ENCODE data around the gene CLCC1. TPM values are rescaled to one million over a fixed set of nuclear protein-coding genes. Genes with fewer than 3 reads are reported as not detected.

CLCC1 gene
- total and polyA plus RNA-seq, 2 experiments from 2014 or later, result 34.9 to 35.3 TPM

DNA sequence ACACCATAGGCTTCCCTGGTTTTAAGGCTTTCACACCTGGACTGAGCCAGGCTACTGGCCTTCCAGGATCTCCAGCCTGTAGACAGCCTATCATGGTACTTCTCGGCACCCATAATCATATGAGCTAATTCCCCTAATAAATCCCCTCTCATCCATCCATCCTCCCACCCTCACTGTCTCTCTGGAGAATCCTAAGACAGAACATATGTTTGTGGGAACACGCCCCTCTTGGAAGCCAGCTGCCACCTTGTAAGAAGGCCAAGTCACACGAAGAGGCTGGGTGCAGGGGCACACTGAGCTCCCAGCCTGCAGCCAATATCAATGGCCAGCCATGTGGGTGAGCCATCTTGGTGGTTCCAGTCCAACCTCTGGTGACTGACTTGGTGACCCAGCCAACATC is 7.4 kb downstream of the CLCC1 start:
- H3K4me2 ChIP-seq (ENCODE audit: unreplicated experiment), result no peak overlapping the region

DNA sequence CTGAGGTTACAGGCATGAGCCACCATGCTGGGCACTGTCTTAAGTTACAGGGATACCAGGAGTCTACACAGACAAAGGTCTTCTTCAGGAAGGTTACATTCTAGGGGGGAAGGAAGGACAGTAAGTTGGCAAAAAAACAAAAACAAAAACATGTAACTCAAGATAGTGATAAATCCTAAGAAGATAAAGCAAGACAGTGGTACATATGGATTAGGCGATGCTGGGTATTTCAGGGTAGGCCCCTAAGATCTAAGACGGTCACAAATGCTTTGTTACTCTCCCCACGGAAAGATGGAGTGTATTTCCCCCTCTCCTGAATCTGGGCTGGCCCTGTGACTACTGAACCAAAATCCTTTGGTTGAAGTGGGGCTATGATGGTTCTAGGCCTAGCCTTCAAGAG is 8.2 kb downstream of the CLCC1 start:
- in situ Hi-C loops (cut with MboI), result no loop called here
- DNase-seq, result no peak
- H3K27ac ChIP-seq, result no peak overlapping the region
- H4K20me1 ChIP-seq (ENCODE audit: insufficient read depth), result no peaks in the 10 kb centered on the region
- no peaks in the 10 kb centered on the region for H3K9me3 ChIP-seq (ENCODE audit: low read depth)
- H3K4me1 ChIP-seq (ENCODE audit: insufficient read depth), result no peaks in the 10 kb centered on the region
- H3K27me3 ChIP-seq (replicated peaks; ENCODE audit: insufficient read depth), result no peaks in the 10 kb centered on the region
- H3F3A ChIP-seq (ENCODE audit: insufficient read depth), result no peaks in the 10 kb centered on the region
- no peak overlapping the region for H3K9ac ChIP-seq
- 95 to 97% methylated on average over 3 of the region's 3 CpGs for WGBS, 2 experiments (ENCODE audit: low coverage in 1 of 2, low lambda C conversion rate in 2 of 2, missing lambda C conversion rate in 2 of 2)
- H3K4me3 ChIP-seq, result no peak overlapping the region
- no peak overlapping the region for H2AFZ ChIP-seq
- H3K4me2 ChIP-seq (ENCODE audit: unreplicated experiment), result no peak overlapping the region
- peaks cover 97% of the 10 kb centered on the region for H3K79me2 ChIP-seq (ENCODE audit: insufficient read depth)
- TF ChIP-seq EZH2phosphoT487 (IDR thresholded peaks at IDR 0.05; ENCODE audit: insufficient read depth, low read depth) (no peak), EZH2 (IDR thresholded peaks at IDR 0.05; ENCODE audit: insufficient read depth, poor library complexity, severe bottlenecking) (no peak)
- no peaks in the 10 kb centered on the region for H3K9me2 ChIP-seq (ENCODE audit: insufficient read depth)
- H3K36me3 ChIP-seq (ENCODE audit: low read depth), result no peaks in the 10 kb centered on the region

More for the DNA sequence above, 7.4 kb downstream of the CLCC1 start:
- H3K36me3 ChIP-seq (ENCODE audit: low read depth), result no peaks in the 10 kb centered on the region
- no peak for TF ChIP-seq EZH2phosphoT487 (IDR thresholded peaks at IDR 0.05; ENCODE audit: insufficient read depth, low read depth)
- TF ChIP-seq EZH2 (IDR thresholded peaks at IDR 0.05; ENCODE audit: insufficient read depth, poor library complexity, severe bottlenecking), result no peak
- no peaks in the 10 kb centered on the region for H3K9me3 ChIP-seq (ENCODE audit: low read depth)
- H2AFZ ChIP-seq, result no peak overlapping the region
- peaks cover 98% of the 10 kb centered on the region for H3K79me2 ChIP-seq (ENCODE audit: insufficient read depth)
- no peak overlapping the region for H3K4me3 ChIP-seq
- H3F3A ChIP-seq (ENCODE audit: insufficient read depth), result no peaks in the 10 kb centered on the region
- no peaks in the 10 kb centered on the region for H3K27me3 ChIP-seq (replicated peaks; ENCODE audit: insufficient read depth)
- WGBS, 2 experiments (ENCODE audit: low coverage in 1 of 2, low lambda C conversion rate in 2 of 2, missing lambda C conversion rate in 2 of 2), result 45 to 54% methylated on average over 3 of the region's 3 CpGs
- H3K9ac ChIP-seq, result no peak overlapping the region
- in situ Hi-C loops (cut with MboI), result no loop called here
- H3K27ac ChIP-seq, result no peak overlapping the region
- no peak for DNase-seq
- no peaks in the 10 kb centered on the region for H4K20me1 ChIP-seq (ENCODE audit: insufficient read depth)
- no peaks in the 10 kb centered on the region for H3K9me2 ChIP-seq (ENCODE audit: insufficient read depth)
- no peaks in the 10 kb centered on the region for H3K4me1 ChIP-seq (ENCODE audit: insufficient read depth)

GRCh38 chr1:108953452-108953851 is 9.8 kb downstream of the CLCC1 start:
- no peak for DNase-seq
- H3K4me2 ChIP-seq (ENCODE audit: unreplicated experiment), result no peak overlapping the region
- in situ Hi-C loops (cut with MboI), result no loop called here
- H4K20me1 ChIP-seq (ENCODE audit: insufficient read depth), result no peaks in the 10 kb centered on the region
- H3K27me3 ChIP-seq (replicated peaks; ENCODE audit: insufficient read depth), result no peaks in the 10 kb centered on the region
- no peak overlapping the region for H3K27ac ChIP-seq
- no peak overlapping the region for H3K9ac ChIP-seq
- H3K4me3 ChIP-seq, result no peak overlapping the region
- H3K36me3 ChIP-seq (ENCODE audit: low read depth), result no peaks in the 10 kb centered on the region
- no peaks in the 10 kb centered on the region for H3K9me2 ChIP-seq (ENCODE audit: insufficient read depth)
- H3K4me1 ChIP-seq (ENCODE audit: insufficient read depth), result peaks cover 3% of the 10 kb centered on the region; the same call in 1 of the 2 replicates
- H2AFZ ChIP-seq, result no peak overlapping the region
- peaks cover 3% of the 10 kb centered on the region for H3F3A ChIP-seq (ENCODE audit: insufficient read depth)
- TF ChIP-seq EZH2 (IDR thresholded peaks at IDR 0.05; ENCODE audit: insufficient read depth, poor library complexity, severe bottlenecking) (no peak), EZH2phosphoT487 (IDR thresholded peaks at IDR 0.05; ENCODE audit: insufficient read depth, low read depth) (no peak)
- H3K79me2 ChIP-seq (ENCODE audit: insufficient read depth), result peaks cover 94% of the 10 kb centered on the region
- H3K9me3 ChIP-seq (ENCODE audit: low read depth), result no peaks in the 10 kb centered on the region
- WGBS, 2 experiments (ENCODE audit: low coverage in 1 of 2, low lambda C conversion rate in 2 of 2, missing lambda C conversion rate in 2 of 2), result 98 to 100% methylated on average over 6 of the region's 6 CpGs

- Histone ChIP-seq H3K79me2 (ENCODE audit: insufficient read depth) (peaks cover 92% of the 10 kb centered on the region), H2AFZ (no peak overlapping the region), H4K20me1 (ENCODE audit: insufficient read depth) (no peaks in the 10 kb centered on the region), H3K9ac (no peak overlapping the region), H3K4me3 (no peak overlapping the region), H3K27me3 (replicated peaks; ENCODE audit: insufficient read depth) (no peaks in the 10 kb centered on the region), H3F3A (ENCODE audit: insufficient read depth) (peaks cover 13% of the 10 kb centered on the region), H3K4me1 (ENCODE audit: insufficient read depth) (peaks cover 11% of the 10 kb centered on the region), H3K27ac (no peak overlapping the region), H3K36me3 (ENCODE audit: low read depth) (peaks cover 9% of the 10 kb centered on the region; the same call in 1 of the 2 replicates), H3K9me2 (ENCODE audit: insufficient read depth) (no peaks in the 10 kb centered on the region), H3K9me3 (ENCODE audit: low read depth) (no peaks in the 10 kb centered on the region), H3K4me2 (ENCODE audit: unreplicated experiment) (no peak overlapping the region)
- no peak for TF ChIP-seq EZH2 (IDR thresholded peaks at IDR 0.05; ENCODE audit: insufficient read depth, poor library complexity, severe bottlenecking)
- TF ChIP-seq EZH2phosphoT487 (IDR thresholded peaks at IDR 0.05; ENCODE audit: insufficient read depth, low read depth), result no peak
- in situ Hi-C loops (cut with MboI), result no loop called here
- 98 to 100% methylated on average over 3 of the region's 3 CpGs for WGBS, 2 experiments (ENCODE audit: low coverage in 1 of 2, low lambda C conversion rate in 2 of 2, missing lambda C conversion rate in 2 of 2)
- no peak for DNase-seq
Measured at GRCh38 chr1:108951242-108951641, 12.0 kb downstream of the CLCC1 start.

- no peaks in the 10 kb centered on the region for H4K20me1 ChIP-seq (ENCODE audit: insufficient read depth)
- WGBS, 2 experiments (ENCODE audit: low coverage in 1 of 2, low lambda C conversion rate in 2 of 2, missing lambda C conversion rate in 2 of 2), result 88 to 91% methylated on average over 4 of the region's 4 CpGs
- H3K36me3 ChIP-seq (ENCODE audit: low read depth), result peaks cover 9% of the 10 kb centered on the region; the same call in 1 of the 2 replicates
- no peak overlapping the region for H3K9ac ChIP-seq
- H3K27me3 ChIP-seq (replicated peaks; ENCODE audit: insufficient read depth), result no peaks in the 10 kb centered on the region
- DNase-seq, result no peak
- no peak overlapping the region for H3K4me2 ChIP-seq (ENCODE audit: unreplicated experiment)
- no peak overlapping the region for H3K4me3 ChIP-seq
- in situ Hi-C loops (cut with MboI), result no loop called here
- H3F3A ChIP-seq (ENCODE audit: insufficient read depth), result peaks cover 13% of the 10 kb centered on the region
- no peak overlapping the region for H3K27ac ChIP-seq
- H3K9me3 ChIP-seq (ENCODE audit: low read depth), result no peaks in the 10 kb centered on the region
- H3K9me2 ChIP-seq (ENCODE audit: insufficient read depth), result no peaks in the 10 kb centered on the region
- no peak overlapping the region for H2AFZ ChIP-seq
- TF ChIP-seq EZH2phosphoT487 (IDR thresholded peaks at IDR 0.05; ENCODE audit: insufficient read depth, low read depth), result no peak
- TF ChIP-seq EZH2 (IDR thresholded peaks at IDR 0.05; ENCODE audit: insufficient read depth, poor library complexity, severe bottlenecking), result no peak
- H3K4me1 ChIP-seq (ENCODE audit: insufficient read depth), result peaks cover 11% of the 10 kb centered on the region
- peaks cover 78% of the 10 kb centered on the region for H3K79me2 ChIP-seq (ENCODE audit: insufficient read depth)
Measured at GRCh38 chr1:108949044-108949443, 14.2 kb downstream of the CLCC1 start.
